ENCODE data around the gene CALB2.
A peak's percentile ranks its signal among the peaks of the same experiment; 100 is the strongest.

Gene CALB2

GRCh38 chr16:71425746-71426068 lies 67.2 kb downstream of the CALB2 start:
- TF ChIP-seq CTCF (IDR thresholded peaks at IDR 0.05) = no peak
- Histone ChIP-seq H3K4me1 (peaks cover 10% of the 10 kb centered on the region), H3K4me2 (ENCODE audit: low read length) (no peak overlapping the region), H3K36me3 (ENCODE audit: control insufficient read depth, insufficient read depth, low read length) (no peaks in the 10 kb centered on the region), H3K9me3 (ENCODE audit: control insufficient read depth, low read length) (no peaks in the 10 kb centered on the region), H3K9ac (no peak overlapping the region), H3K27ac (no peak overlapping the region), H3K27me3 (ENCODE audit: control insufficient read depth, insufficient read depth, low read length) (no peaks in the 10 kb centered on the region), H3K4me3 (ENCODE audit: low read depth, low read length) (no peak overlapping the region), H2AFZ (peak overlapping the region; percentile 70), H3K79me2 (no peaks in the 10 kb centered on the region)

GRCh38 chr16:71426069-71426879 lies 67.8 kb downstream of the CALB2 start:
- Histone ChIP-seq H3K27ac (no peak overlapping the region), H3K36me3 (ENCODE audit: control insufficient read depth, insufficient read depth, low read length) (no peaks in the 10 kb centered on the region), H3K4me1 (peaks cover 16% of the 10 kb centered on the region), H2AFZ (peak overlapping the region; percentile 70), H3K79me2 (no peaks in the 10 kb centered on the region), H3K9me3 (ENCODE audit: control insufficient read depth, low read length) (no peaks in the 10 kb centered on the region), H3K4me3 (ENCODE audit: low read depth, low read length) (no peak overlapping the region), H3K27me3 (ENCODE audit: control insufficient read depth, insufficient read depth, low read length) (no peaks in the 10 kb centered on the region), H3K9ac (no peak overlapping the region), H3K4me2 (ENCODE audit: low read length) (peak overlapping the region; percentile 5)
- TF ChIP-seq CTCF (IDR thresholded peaks at IDR 0.05) = no peak

- peaks cover 23% of the 10 kb centered on the region for H3K4me1 ChIP-seq
- no peak overlapping the region for H3K9ac ChIP-seq
- no peak overlapping the region for H3K4me3 ChIP-seq (ENCODE audit: low read depth, low read length)
- H3K36me3 ChIP-seq (ENCODE audit: control insufficient read depth, insufficient read depth, low read length) = no peaks in the 10 kb centered on the region
- no peaks in the 10 kb centered on the region for H3K79me2 ChIP-seq
- no peak overlapping the region for H3K27ac ChIP-seq
- H3K9me3 ChIP-seq (ENCODE audit: control insufficient read depth, low read length) = no peaks in the 10 kb centered on the region
- no peak overlapping the region for H2AFZ ChIP-seq
- no peaks in the 10 kb centered on the region for H3K27me3 ChIP-seq (ENCODE audit: control insufficient read depth, insufficient read depth, low read length)
- H3K4me2 ChIP-seq (ENCODE audit: low read length) = no peak overlapping the region
- TF ChIP-seq CTCF (IDR thresholded peaks at IDR 0.05) = no peak
Observed at GRCh38 chr16:71426880-71427615, 68.5 kb downstream of the CALB2 start.

GRCh38 chr16:71428385-71428784 lies 69.9 kb downstream of the CALB2 start:
- Histone ChIP-seq H3K9me3 (ENCODE audit: control insufficient read depth, low read length) (no peaks in the 10 kb centered on the region), H2AFZ (no peak overlapping the region), H3K9ac (no peak overlapping the region), H3K27ac (no peak overlapping the region), H3K79me2 (no peaks in the 10 kb centered on the region), H3K4me3 (ENCODE audit: low read depth, low read length) (no peak overlapping the region), H3K4me2 (ENCODE audit: low read length) (no peak overlapping the region), H3K4me1 (peaks cover 24% of the 10 kb centered on the region), H3K36me3 (ENCODE audit: control insufficient read depth, insufficient read depth, low read length) (no peaks in the 10 kb centered on the region), H3K27me3 (ENCODE audit: control insufficient read depth, insufficient read depth, low read length) (no peaks in the 10 kb centered on the region)
- TF ChIP-seq CTCF (IDR thresholded peaks at IDR 0.05) = no peak
